ENCODE measurements around the gene MRPL20.
"Not testable (repeated sequence)": the region's sequence is repeated elsewhere in the genome, so short reads cannot be mapped to it uniquely, and the experiment has no call there.

GRCh38 chr1:1385339-1385738, 21.8 kb downstream of the MRPL20 start:
- TF ChIP-seq CTCF (IDR thresholded peaks at IDR 0.05); ZFX (IDR thresholded peaks at IDR 0.05; ENCODE audit: borderline replicate concordance): not testable (repeated sequence)

Measured in 22Rv1 (cell line).